PC-9 (cell line): ENCODE results near the gene TRIM9.

Source experiments
- EZH2 ChIP-seq: fragments of 200-600 bp; sonication (generic); IDR thresholded peaks from 2 replicates; pipeline ENCODE4 v1.8.0; 2017; ENCODE audit warnings: antibody characterized with exemption, low read depth
- TF ChIP-seq, protein P1 (sequence below): fragments of 200-600 bp; sonication (generic); conservative IDR thresholded peaks from 2 replicates; pipeline ENCODE4 v1.6.1; 2017; ENCODE audit warnings: mixed run types, antibody characterized with exemption, mild to moderate bottlenecking, moderate library complexity

DNA sequence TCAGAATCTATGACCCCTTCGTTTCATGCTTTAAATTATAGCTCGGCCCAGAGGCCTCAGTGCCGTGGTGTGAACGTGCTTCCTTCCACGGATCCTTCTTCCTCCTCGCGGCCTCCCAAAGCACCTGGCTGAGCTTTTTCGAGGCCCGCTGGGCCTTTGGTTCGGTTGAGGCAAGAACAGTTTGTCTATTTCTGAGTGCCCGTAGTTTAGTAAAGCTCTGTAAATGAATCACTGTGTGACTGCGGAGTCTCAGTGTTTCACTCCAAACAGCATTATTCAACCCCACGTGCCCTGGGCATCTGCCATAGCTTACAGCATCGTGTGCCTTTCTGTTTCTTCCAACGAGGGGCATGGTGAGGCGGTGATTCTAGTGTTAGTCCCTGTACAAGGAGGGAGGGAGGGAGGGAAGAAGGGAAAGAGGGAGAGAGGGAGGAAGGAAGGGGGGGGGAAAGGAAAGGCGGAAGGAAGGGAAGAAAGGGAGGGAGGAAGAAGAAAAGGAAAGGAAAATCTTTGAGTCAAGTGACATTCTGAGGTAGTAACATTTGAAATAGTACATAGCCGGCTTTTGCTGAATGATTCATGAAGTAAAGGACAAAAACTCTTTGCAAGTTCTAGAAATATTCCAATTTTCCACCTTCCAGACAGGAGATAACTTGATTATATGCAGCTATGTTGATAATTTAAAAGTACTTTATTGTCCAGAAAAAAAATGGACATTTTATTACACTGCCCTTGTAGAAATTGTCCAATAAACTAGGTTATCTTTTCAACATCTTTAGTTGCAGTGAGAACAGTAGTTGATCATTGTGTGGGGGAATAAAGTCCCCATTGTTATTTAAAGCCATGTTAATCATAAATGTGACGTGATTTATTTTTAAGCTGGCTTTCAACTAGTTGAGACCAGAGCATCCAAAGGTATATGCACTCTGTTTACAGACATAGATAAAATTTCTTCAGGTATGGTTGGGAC is 1.2 kb upstream of the TRIM9 start:
- TF ChIP-seq, protein P1, sequence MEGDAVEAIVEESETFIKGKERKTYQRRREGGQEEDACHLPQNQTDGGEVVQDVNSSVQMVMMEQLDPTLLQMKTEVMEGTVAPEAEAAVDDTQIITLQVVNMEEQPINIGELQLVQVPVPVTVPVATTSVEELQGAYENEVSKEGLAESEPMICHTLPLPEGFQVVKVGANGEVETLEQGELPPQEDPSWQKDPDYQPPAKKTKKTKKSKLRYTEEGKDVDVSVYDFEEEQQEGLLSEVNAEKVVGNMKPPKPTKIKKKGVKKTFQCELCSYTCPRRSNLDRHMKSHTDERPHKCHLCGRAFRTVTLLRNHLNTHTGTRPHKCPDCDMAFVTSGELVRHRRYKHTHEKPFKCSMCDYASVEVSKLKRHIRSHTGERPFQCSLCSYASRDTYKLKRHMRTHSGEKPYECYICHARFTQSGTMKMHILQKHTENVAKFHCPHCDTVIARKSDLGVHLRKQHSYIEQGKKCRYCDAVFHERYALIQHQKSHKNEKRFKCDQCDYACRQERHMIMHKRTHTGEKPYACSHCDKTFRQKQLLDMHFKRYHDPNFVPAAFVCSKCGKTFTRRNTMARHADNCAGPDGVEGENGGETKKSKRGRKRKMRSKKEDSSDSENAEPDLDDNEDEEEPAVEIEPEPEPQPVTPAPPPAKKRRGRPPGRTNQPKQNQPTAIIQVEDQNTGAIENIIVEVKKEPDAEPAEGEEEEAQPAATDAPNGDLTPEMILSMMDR: no peak
- no peak for TF ChIP-seq EZH2
